Medulla oblongata (tissue), 1 donor: ENCODE measurements around the gene PRSS35.
A peak's percentile ranks its signal among the peaks of the same experiment; 100 is the strongest.
"Not testable (repeated sequence)": the region's sequence is repeated elsewhere in the genome, so short reads cannot be mapped to it uniquely, and the experiment has no call there.

Source experiments
- DNase-seq: peaks from one replicate; pipeline ENCODE4 v3.0.0-alpha.2; 2015; ENCODE audit errors: extremely low spot score

The PRSS35 gene

GRCh38 chr6:83511901-83512681, at the start of gene PRSS35:
TSS of gene PRSS35 (plus strand) at chr6:83512534. CDS start at chr6:83523442, 10,908 bp downstream.
- DNase-seq = peak; percentile 58

- no peak for DNase-seq
Observed at GRCh38 chr6:83463886-83464285, 48.4 kb upstream of the PRSS35 start.

GRCh38 chr6:83464381-83465140, 47.8 kb upstream of the PRSS35 start:
- DNase-seq = no peak

GRCh38 chr6:83466328-83466727, 46.0 kb upstream of the PRSS35 start:
- no peak for DNase-seq

GRCh38 chr6:83467620-83468036, 44.7 kb upstream of the PRSS35 start:
- peak; percentile 89 for DNase-seq

- DNase-seq = no peak
Observed at GRCh38 chr6:83470001-83470400, 42.3 kb upstream of the PRSS35 start.

- no peak for DNase-seq
Observed at GRCh38 chr6:83470587-83470986, 41.7 kb upstream of the PRSS35 start.

- DNase-seq = no peak
Observed at GRCh38 chr6:83472767-83473166, 39.6 kb upstream of the PRSS35 start.

- peak; percentile 20 for DNase-seq
Observed at GRCh38 chr6:83474309-83474708, 38.0 kb upstream of the PRSS35 start.

GRCh38 chr6:83476971-83477370, 35.4 kb upstream of the PRSS35 start:
- DNase-seq = no peak

- no peak for DNase-seq
Observed at GRCh38 chr6:83479389-83479788, 32.9 kb upstream of the PRSS35 start.

- no peak for DNase-seq
Observed at GRCh38 chr6:83480470-83480869, 31.9 kb upstream of the PRSS35 start.

GRCh38 chr6:83481938-83482337, 30.4 kb upstream of the PRSS35 start:
- DNase-seq = not testable (repeated sequence)

- no peak for DNase-seq
Observed at GRCh38 chr6:83488448-83488847, 23.9 kb upstream of the PRSS35 start.

- no peak for DNase-seq
Observed at GRCh38 chr6:83488861-83489260, 23.5 kb upstream of the PRSS35 start.

GRCh38 chr6:83490217-83490807, 22.0 kb upstream of the PRSS35 start:
- no peak for DNase-seq

GRCh38 chr6:83505356-83505755, 7.0 kb upstream of the PRSS35 start:
- DNase-seq = peak; percentile 51

- DNase-seq = no peak
Observed at GRCh38 chr6:83509441-83509840, 2.9 kb upstream of the PRSS35 start.

- DNase-seq = no peak
Observed at GRCh38 chr6:83510791-83511190, 1.5 kb upstream of the PRSS35 start.

- DNase-seq = no peak
Observed at GRCh38 chr6:83511266-83511665, 1.1 kb upstream of the PRSS35 start.

- DNase-seq = no peak
Observed at GRCh38 chr6:83514466-83514865, 2.1 kb downstream of the PRSS35 start.

GRCh38 chr6:83514866-83515466, 2.6 kb downstream of the PRSS35 start:
- peak; percentile 79 for DNase-seq
